ENCODE measurements around the gene RPTOR. TPM values are rescaled to one million over a fixed set of nuclear protein-coding genes. Genes with fewer than 3 reads are reported as not detected.
A peak's percentile ranks its signal among the peaks of the same experiment; 100 is the strongest.

The RPTOR gene
- total RNA-seq, 2 experiments from 2014 or later, result 88.9 to 91.8 TPM

DNA sequence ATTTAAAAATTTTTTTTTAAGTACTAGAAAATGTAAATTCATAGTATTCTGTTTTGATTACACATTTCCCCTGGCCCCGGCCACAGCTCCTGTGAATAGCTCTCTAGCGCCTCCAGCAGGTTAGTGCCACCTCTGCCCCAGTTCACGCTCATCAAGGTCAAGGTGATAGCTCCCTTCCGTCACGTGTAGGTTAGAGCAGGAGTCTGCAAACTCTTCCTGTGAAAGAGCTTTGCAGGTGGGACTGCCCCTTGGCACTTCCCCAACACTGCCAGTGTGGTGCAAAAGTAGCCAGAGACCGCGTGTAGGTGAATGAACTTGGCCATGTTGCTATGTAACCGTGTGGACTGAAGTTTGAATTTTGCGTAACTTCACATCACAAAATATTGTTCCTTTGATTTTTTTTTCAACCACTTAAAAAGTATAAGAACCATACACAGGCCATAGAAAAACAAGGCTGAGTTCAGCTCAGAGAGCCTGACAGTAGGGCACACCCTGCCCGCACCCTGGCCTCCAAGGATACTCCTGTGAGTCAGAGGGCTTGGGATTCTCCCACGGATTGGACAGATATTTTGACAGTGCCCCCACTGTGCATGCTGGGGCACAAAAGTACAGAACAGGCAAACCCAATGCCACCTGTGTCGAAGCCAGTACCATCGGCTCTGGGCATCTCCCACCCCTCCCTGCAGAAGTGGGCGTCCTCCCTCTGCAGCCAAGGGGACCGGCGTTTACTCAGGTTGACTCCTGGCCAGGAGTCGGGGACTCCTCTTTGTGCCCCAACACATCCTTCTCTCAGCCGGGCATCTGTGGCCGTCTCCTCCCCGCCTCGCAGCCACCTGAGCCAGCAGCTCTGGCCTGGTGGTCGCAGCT, 355.0 kb downstream of the RPTOR start:
- Mint-ChIP-seq H3K4me1 (peaks cover 71% of the 10 kb centered on the region), H3K4me3 (no peak overlapping the region), H3K9me3 (no peaks in the 10 kb centered on the region), H3K36me3 (ENCODE audit: low read depth) (peaks cover 71% of the 10 kb centered on the region), H3K27me3 (no peaks in the 10 kb centered on the region), H3K27ac (peak overlapping the region; percentile 81)
- POLR2A ChIA-PET, result interaction anchor here (0.9 to 3.6 kb wide), 13 partner anchors 10 to 444 kb away, joined by 3 to 21 read pairs (median 5); no protein-coding TSS in a partner anchor
- peak; percentile 87 for DNase-seq
- CTCF ChIA-PET, result interaction anchor here (0.6 to 3.3 kb wide), 47 partner anchors 10 to 472 kb away, joined by 3 to 29 read pairs (median 4); no protein-coding TSS in a partner anchor

DNA sequence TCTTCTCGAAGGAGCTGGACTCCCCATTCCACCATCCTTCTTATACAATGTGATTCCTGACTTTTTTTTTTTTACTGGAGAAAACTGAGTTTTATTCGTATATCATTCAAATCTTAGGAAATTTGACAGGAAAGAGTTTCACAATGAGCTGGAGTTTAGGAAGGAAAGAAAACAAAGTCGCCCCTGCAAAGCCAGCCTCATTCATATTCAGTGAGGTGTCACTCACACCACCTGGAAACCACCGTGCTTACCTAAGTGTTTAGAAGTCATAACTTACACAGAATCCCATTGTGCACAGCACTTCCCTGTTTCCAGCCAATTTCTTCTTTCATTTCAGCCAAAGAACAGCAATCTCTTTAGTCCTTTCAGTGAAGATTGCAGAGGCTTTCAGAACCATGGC, 356.7 kb downstream of the RPTOR start:
- no peak for DNase-seq

DNA sequence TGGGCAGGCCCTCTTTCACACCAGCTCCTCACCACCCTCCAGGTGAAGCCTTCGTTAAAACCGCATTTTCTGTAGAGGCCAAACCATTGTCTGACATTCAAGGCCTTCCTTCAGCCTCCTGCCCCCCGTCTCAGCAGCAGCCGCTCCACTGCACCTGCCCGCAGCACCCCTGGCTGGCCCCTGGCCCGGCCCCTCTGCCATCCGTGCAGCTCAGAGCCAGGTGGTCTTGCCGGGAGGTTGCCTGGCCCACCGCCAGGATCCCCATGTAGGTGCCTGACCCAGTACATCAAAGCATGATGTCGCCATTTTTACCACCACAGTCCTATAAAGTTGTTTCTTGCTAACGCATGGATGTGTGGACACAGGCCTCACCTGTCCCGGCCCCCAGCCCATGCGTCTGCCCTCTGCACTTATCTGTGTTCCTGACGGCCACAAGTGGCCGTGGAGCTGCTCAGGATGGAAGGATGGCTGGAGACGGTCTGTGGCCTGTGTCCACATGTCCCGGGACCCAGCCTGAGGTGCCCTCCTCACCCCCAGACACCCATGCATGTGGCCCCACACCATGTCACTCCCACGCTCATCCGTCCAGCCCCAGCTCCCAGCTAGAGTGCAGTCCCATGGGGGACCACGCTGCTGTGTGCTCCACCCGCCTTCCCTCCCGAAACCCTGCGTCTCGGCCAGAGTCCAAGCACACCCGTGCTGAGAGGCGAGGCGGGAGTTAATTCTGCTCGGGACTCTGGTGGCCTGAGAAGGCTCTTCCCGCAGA, 357.7 kb downstream of the RPTOR start:
- peak overlapping the region; percentile 81 for H3K27ac Mint-ChIP-seq
- no peak for DNase-seq
- no peak overlapping the region for H3K4me3 Mint-ChIP-seq
- ChIA-PET POLR2A (interaction anchor here (2.2 kb wide), 1 partner anchor 10 kb away, joined by 23 read pairs; no protein-coding TSS in a partner anchor), CTCF (interaction anchor here (1.3 kb wide), 1 partner anchor 475 kb away, joined by 5 read pairs; no protein-coding TSS in a partner anchor)
- H3K27me3 Mint-ChIP-seq, result no peaks in the 10 kb centered on the region
- H3K4me1 Mint-ChIP-seq, result peaks cover 44% of the 10 kb centered on the region
- H3K36me3 Mint-ChIP-seq (ENCODE audit: low read depth), result peaks cover 51% of the 10 kb centered on the region
- H3K9me3 Mint-ChIP-seq, result no peaks in the 10 kb centered on the region

More for the DNA sequence above, 356.7 kb downstream of the RPTOR start:
- POLR2A ChIA-PET, result interaction anchor here (1.0 to 3.6 kb wide), 7 partner anchors 9 to 446 kb away, joined by 3 to 23 read pairs (median 9); no protein-coding TSS in a partner anchor
- Mint-ChIP-seq H3K9me3 (no peaks in the 10 kb centered on the region), H3K36me3 (ENCODE audit: low read depth) (peaks cover 56% of the 10 kb centered on the region), H3K27ac (peak overlapping the region; percentile 81), H3K4me1 (peaks cover 55% of the 10 kb centered on the region), H3K4me3 (peak overlapping the region; percentile 11), H3K27me3 (no peaks in the 10 kb centered on the region)
- CTCF ChIA-PET, result interaction anchor here (0.9 to 2.4 kb wide), 6 partner anchors 9 to 474 kb away, joined by 3 to 9 read pairs (median 4); no protein-coding TSS in a partner anchor

DNA sequence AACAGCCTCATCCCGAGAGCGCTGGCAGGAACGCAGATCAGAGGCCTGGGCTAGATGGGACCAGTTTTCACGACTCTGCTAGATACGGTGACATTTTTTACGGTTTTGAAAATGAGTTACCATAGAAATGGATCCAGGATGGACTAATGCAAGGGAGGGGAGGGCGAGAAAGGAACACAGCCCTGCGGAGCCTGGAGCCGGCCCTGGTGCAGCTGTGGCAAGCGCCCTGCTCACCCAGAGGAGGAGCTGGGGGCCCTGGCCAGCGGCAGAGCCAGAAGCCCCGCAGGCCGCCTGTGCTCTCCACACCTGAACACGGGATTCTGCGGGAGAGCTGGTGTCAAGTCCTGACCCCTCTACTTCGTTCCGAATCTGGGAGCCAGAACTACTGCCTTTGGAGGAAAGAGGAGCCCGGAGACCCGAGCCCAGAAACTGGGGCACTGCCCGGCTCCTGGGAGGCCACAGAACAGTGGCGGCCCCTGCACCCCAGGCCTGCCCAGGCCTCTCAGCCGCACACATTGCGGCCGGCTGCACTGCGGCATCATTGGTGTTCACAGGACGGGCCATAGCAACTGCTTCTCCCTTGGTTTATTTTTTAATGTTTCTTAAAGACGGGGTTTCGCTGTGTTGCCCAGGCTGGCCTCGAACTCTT, 358.4 kb downstream of the RPTOR start:
- POLR2A ChIA-PET, result no interaction called here
- DNase-seq, result no peak
- no peaks in the 10 kb centered on the region for H3K27me3 Mint-ChIP-seq
- CTCF ChIA-PET, result no interaction called here
- H3K27ac Mint-ChIP-seq, result no peak overlapping the region
- peaks cover 51% of the 10 kb centered on the region for H3K36me3 Mint-ChIP-seq (ENCODE audit: low read depth)
- peaks cover 37% of the 10 kb centered on the region for H3K4me1 Mint-ChIP-seq
- H3K9me3 Mint-ChIP-seq, result no peaks in the 10 kb centered on the region
- no peak overlapping the region for H3K4me3 Mint-ChIP-seq

GRCh38 chr17:80904036-80904753, 359.6 kb downstream of the RPTOR start:
- CTCF ChIA-PET, result interaction anchor here (1.0 kb wide), 1 partner anchor 14 kb away, joined by 3 read pairs; no protein-coding TSS in a partner anchor

DNA sequence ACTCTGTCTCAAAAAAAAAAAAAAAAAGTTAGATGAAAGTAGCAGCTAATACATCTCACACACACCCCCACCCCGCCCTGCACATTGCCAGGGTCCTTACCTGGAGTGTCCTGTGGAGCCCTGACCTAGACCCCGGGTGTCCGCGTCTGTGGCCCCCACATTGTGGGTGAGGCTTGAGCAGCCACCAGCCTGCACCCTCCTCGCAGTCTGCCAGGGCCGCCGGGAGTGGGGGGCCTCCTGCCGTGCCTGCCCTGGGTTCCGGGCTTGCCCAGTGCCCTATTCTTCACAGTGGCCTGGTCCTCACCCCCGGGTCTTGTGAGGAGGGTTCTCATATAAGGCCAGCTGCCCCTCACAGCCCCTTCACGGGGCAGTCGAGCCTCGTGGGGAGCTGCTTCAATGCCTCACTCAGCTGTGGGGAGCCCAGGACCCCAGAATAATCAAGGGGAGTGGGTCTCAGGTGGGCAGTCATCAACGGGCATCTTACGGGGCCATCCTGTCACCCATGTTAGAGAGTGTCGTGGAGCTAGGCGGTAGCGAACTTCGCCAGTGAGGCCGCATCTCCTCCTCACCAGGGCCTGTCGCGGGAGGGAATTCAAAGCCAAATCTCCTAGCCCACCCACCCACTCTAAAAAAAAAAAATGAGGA, 361.1 kb downstream of the RPTOR start:
- Mint-ChIP-seq H3K4me3 (no peak overlapping the region), H3K4me1 (peaks cover 16% of the 10 kb centered on the region), H3K36me3 (ENCODE audit: low read depth) (peaks cover 56% of the 10 kb centered on the region), H3K27ac (no peak overlapping the region), H3K27me3 (no peaks in the 10 kb centered on the region), H3K9me3 (no peaks in the 10 kb centered on the region)
- ChIA-PET CTCF (no interaction called here), POLR2A (interaction anchor here (0.6 to 1.5 kb wide), 3 partner anchors 14 to 633 kb away, joined by 3 to 6 read pairs (median 3); no protein-coding TSS in a partner anchor)
- DNase-seq, result no peak

More at GRCh38 chr17:80904036-80904753, 359.6 kb downstream of the RPTOR start:
- peak overlapping the region; percentile 23 for H3K27ac Mint-ChIP-seq
- H3K9me3 Mint-ChIP-seq, result no peaks in the 10 kb centered on the region
- POLR2A ChIA-PET, result no interaction called here
- peaks cover 30% of the 10 kb centered on the region for H3K4me1 Mint-ChIP-seq
- DNase-seq, result no peak
- H3K36me3 Mint-ChIP-seq (ENCODE audit: low read depth), result peaks cover 50% of the 10 kb centered on the region
- no peaks in the 10 kb centered on the region for H3K27me3 Mint-ChIP-seq
- no peak overlapping the region for H3K4me3 Mint-ChIP-seq

DNA sequence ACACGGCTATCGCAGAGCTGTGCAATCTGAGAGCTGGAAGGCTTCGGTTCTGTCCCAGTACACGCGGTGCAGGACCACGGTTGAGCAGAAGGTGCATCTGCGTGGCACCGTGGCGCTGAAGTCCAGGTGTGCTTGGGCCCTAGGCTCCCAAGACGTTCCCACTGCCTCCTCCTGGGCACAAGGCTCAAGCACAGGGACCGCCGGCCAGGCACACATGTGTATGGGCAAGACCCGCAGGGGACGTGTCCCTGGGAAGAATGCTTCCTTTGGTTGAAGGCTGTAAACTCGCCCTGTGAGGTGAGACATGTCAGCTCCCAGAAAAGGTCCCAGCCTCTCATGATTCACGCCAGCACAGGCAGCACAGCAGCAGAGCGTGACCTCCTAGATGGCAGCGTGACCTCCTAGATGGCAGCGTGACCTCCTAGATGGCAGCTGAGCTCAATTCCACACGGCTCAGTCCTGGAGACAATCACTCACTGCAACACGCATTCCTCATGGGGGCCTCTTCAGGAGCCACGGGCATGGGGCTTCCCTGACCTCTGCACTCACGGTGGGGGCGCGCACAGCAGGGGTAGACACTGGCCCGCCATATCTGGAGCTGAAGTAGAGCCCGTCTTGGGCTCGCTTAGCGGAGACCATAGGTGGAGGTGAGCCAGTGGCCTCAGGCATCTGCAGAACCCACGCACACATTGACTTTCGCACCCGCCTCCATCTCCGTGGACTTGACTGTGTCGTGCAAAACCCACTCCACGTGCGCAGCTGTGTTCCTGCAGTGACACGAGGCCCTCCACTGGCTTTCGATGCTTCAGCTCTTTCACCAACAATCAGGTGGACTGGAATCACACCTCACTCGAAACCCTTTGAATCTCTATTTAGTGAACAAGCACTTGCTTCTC, 362.0 kb downstream of the RPTOR start:
- ChIA-PET CTCF (no interaction called here), POLR2A (interaction anchor here (0.5 to 1.5 kb wide), 3 partner anchors 15 to 452 kb away, joined by 3 to 6 read pairs (median 3); no protein-coding TSS in a partner anchor)
- no peaks in the 10 kb centered on the region for H3K27me3 Mint-ChIP-seq
- no peaks in the 10 kb centered on the region for H3K9me3 Mint-ChIP-seq
- DNase-seq, result no peak
- peaks cover 54% of the 10 kb centered on the region for H3K36me3 Mint-ChIP-seq (ENCODE audit: low read depth)
- no peak overlapping the region for H3K4me3 Mint-ChIP-seq
- no peak overlapping the region for H3K27ac Mint-ChIP-seq
- peaks cover 7% of the 10 kb centered on the region for H3K4me1 Mint-ChIP-seq

DNA sequence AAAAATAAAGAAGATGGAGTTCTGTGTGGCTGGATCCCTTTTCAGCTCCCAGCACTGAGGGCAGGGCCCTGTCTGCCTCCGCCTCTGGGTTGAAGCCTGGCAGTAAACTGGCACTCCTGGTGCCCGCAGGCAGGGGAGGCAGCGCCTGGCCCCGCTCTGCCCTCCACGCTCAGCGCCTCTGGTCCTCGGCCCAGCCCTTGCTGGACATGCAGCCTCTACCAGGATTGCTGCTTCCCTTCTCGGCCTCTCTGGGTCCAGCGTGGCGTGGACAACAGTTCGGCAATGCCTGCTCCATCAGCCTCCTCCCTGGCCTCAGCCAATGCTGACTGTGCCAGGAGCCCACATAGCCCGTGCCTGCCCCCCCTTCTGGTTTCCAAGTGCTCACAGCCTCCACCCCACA, 362.6 kb downstream of the RPTOR start:
- ChIA-PET POLR2A (interaction anchor here (0.5 to 1.5 kb wide), 2 partner anchors 15 to 116 kb away, joined by 3 to 6 read pairs; no protein-coding TSS in a partner anchor), CTCF (no interaction called here)
- no peak for DNase-seq
- H3K9me3 Mint-ChIP-seq, result no peaks in the 10 kb centered on the region
- H3K4me1 Mint-ChIP-seq, result peaks cover under 1% of the 10 kb centered on the region
- peaks cover 53% of the 10 kb centered on the region for H3K36me3 Mint-ChIP-seq (ENCODE audit: low read depth)
- no peak overlapping the region for H3K4me3 Mint-ChIP-seq
- no peaks in the 10 kb centered on the region for H3K27me3 Mint-ChIP-seq
- H3K27ac Mint-ChIP-seq, result no peak overlapping the region

DNA sequence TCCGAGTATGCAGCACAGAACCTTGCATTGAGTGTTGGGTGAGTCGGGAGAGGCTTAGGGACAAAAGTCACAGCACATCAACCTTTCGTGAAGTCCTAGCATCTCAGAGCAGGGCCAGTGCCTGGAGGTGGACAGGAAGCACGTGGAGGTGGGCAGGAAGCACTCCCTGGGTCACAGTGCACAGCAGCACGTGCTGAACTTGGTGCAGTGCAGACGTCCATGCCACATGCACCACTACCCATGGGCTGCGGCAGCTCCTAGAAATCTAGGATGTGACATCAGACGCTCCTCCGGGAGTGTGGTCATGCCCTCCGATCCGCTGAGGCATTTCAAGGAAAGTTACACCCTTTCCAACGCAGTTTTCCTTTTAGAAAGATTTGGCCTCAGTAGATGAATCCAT, 363.6 kb downstream of the RPTOR start:
- Mint-ChIP-seq H3K4me1 (no peaks in the 10 kb centered on the region), H3K4me3 (no peak overlapping the region), H3K27ac (no peak overlapping the region), H3K9me3 (no peaks in the 10 kb centered on the region), H3K36me3 (ENCODE audit: low read depth) (peaks cover 55% of the 10 kb centered on the region), H3K27me3 (no peaks in the 10 kb centered on the region)
- CTCF ChIA-PET, result interaction anchor here (2.6 kb wide), 1 partner anchor 9 kb away, joined by 9 read pairs; no protein-coding TSS in a partner anchor
- POLR2A ChIA-PET, result interaction anchor here (0.9 kb wide), 1 partner anchor 17 kb away, joined by 3 read pairs; no protein-coding TSS in a partner anchor
- DNase-seq, result no peak

- no peak for DNase-seq
- Mint-ChIP-seq H3K4me1 (no peaks in the 10 kb centered on the region), H3K27me3 (no peaks in the 10 kb centered on the region), H3K4me3 (no peak overlapping the region), H3K9me3 (peaks cover under 1% of the 10 kb centered on the region), H3K27ac (no peak overlapping the region), H3K36me3 (ENCODE audit: low read depth) (peaks cover 60% of the 10 kb centered on the region)
- POLR2A ChIA-PET, result interaction anchor here (0.9 kb wide), 1 partner anchor 17 kb away, joined by 3 read pairs; no protein-coding TSS in a partner anchor
- CTCF ChIA-PET, result interaction anchor here (2.6 kb wide), 1 partner anchor 10 kb away, joined by 9 read pairs; no protein-coding TSS in a partner anchor
Measured at GRCh38 chr17:80908776-80909175, 364.1 kb downstream of the RPTOR start.

Data from activated CD4-positive, alpha-beta memory T cell treated with anti-CD3 and anti-CD28 coated beads, Interleukin-2, amount 10 ng/mL, durations not matched to agents 7 days and 5 days (primary cell).